ENCODE results near the gene TPCN2. TPM values are rescaled to one million over a fixed set of nuclear protein-coding genes. Genes with fewer than 3 reads are reported as not detected.

The TPCN2 gene
- total and polyA plus RNA-seq, 4 experiments from 2014 or later = 6.6 to 23.0 (median 14.8) TPM

GRCh38 chr11:69052343-69053168, 3.8 kb downstream of the TPCN2 start:
- Histone ChIP-seq H3K36me3 (ENCODE audit: insufficient read depth, low read length) (peaks cover 6% of the 10 kb centered on the region), H3K27ac (ENCODE audit: low read depth, low read length) (no peak overlapping the region), H3K9me3 (ENCODE audit: control insufficient read depth in 1 of 2, low read length in 2 of 2) (no peaks in the 10 kb centered on the region), H3K4me1 (ENCODE audit: insufficient read depth, low read length) (peaks cover 30% of the 10 kb centered on the region), H3K4me3 (ENCODE audit: low read length in 2 of 2) (no peak overlapping the region), H3K27me3 (ENCODE audit: insufficient read depth, low read length) (no peaks in the 10 kb centered on the region)
- Mint-ChIP-seq H3K9me3 (no peaks in the 10 kb centered on the region), H3K36me3 (peaks cover 0 to 19% of the 10 kb centered on the region in 2 donors), H3K4me1 (peaks cover 9 to 50% (median 26%) of the 10 kb centered on the region in 4 donors), H3K4me3 (peak overlapping the region in 1 of 8 donors; percentile 20), H3K27ac (peak overlapping the region in 5 of 7 donors; percentile 42 to 86 (median 53)), H3K27me3 (no peaks in the 10 kb centered on the region)
- DNase-seq = no peak
- CTCF ChIA-PET (ENCODE audit: partially characterized antibody) = no interaction called here
- intact Hi-C loops (cut with micrococcal nuclease) = no loop called here
- POLR2A ChIA-PET (ENCODE audit: partially characterized antibody) = no interaction called here

- peaks cover 0 to 19% of the 10 kb centered on the region in 2 donors for H3K36me3 Mint-ChIP-seq
- no peaks in the 10 kb centered on the region for H3K27me3 Mint-ChIP-seq
- peak overlapping the region in 2 of 7 donors; percentile 30 to 53 for H3K27ac Mint-ChIP-seq
- Histone ChIP-seq H3K4me1 (ENCODE audit: insufficient read depth, low read length) (peaks cover 27% of the 10 kb centered on the region), H3K4me3 (ENCODE audit: low read length in 2 of 2) (no peak overlapping the region), H3K9me3 (ENCODE audit: control insufficient read depth in 1 of 2, low read length in 2 of 2) (no peaks in the 10 kb centered on the region), H3K27me3 (ENCODE audit: insufficient read depth, low read length) (no peaks in the 10 kb centered on the region), H3K27ac (ENCODE audit: low read depth, low read length) (no peak overlapping the region), H3K36me3 (ENCODE audit: insufficient read depth, low read length) (peaks cover 6% of the 10 kb centered on the region)
- ChIA-PET POLR2A (ENCODE audit: partially characterized antibody) (no interaction called here), CTCF (ENCODE audit: partially characterized antibody) (no interaction called here)
- no peaks in the 10 kb centered on the region for H3K9me3 Mint-ChIP-seq
- H3K4me1 Mint-ChIP-seq = peaks cover 9 to 44% (median 24%) of the 10 kb centered on the region in 4 donors
- DNase-seq = no peak
- intact Hi-C loops (cut with micrococcal nuclease) = no loop called here
- H3K4me3 Mint-ChIP-seq = no peak overlapping the region
Measured at GRCh38 chr11:69053169-69053477, 4.4 kb downstream of the TPCN2 start.

GRCh38 chr11:69053546-69054396, 5.0 kb downstream of the TPCN2 start:
- Mint-ChIP-seq H3K36me3 (peaks cover 0 to 19% of the 10 kb centered on the region in 2 donors), H3K27me3 (no peaks in the 10 kb centered on the region), H3K9me3 (no peaks in the 10 kb centered on the region), H3K27ac (peak overlapping the region in 2 of 7 donors; percentile 30 to 53), H3K4me1 (peaks cover 8 to 40% (median 21%) of the 10 kb centered on the region in 4 donors), H3K4me3 (no peak overlapping the region)
- peaks cover 6% of the 10 kb centered on the region for H3K36me3 ChIP-seq (ENCODE audit: insufficient read depth, low read length)
- no peaks in the 10 kb centered on the region for H3K27me3 ChIP-seq (ENCODE audit: insufficient read depth, low read length)
- no peak overlapping the region for H3K4me3 ChIP-seq (ENCODE audit: low read length in 2 of 2)
- ChIA-PET CTCF (ENCODE audit: partially characterized antibody) (no interaction called here), POLR2A (ENCODE audit: partially characterized antibody) (no interaction called here)
- H3K4me1 ChIP-seq (ENCODE audit: insufficient read depth, low read length) = peaks cover 23% of the 10 kb centered on the region
- DNase-seq = no peak
- H3K27ac ChIP-seq (ENCODE audit: low read depth, low read length) = no peak overlapping the region
- intact Hi-C loops (cut with micrococcal nuclease) = no loop called here
- no peaks in the 10 kb centered on the region for H3K9me3 ChIP-seq (ENCODE audit: control insufficient read depth in 1 of 2, low read length in 2 of 2)

- no peak overlapping the region for H3K27ac ChIP-seq (ENCODE audit: low read depth, low read length)
- POLR2A ChIA-PET (ENCODE audit: partially characterized antibody) = no interaction called here
- no peaks in the 10 kb centered on the region for H3K27me3 Mint-ChIP-seq
- intact Hi-C loops (cut with micrococcal nuclease) = no loop called here
- DNase-seq = no peak
- H3K9me3 Mint-ChIP-seq = no peaks in the 10 kb centered on the region
- H3K27ac Mint-ChIP-seq = peak overlapping the region in 2 of 7 donors; percentile 53 to 70
- H3K36me3 ChIP-seq (ENCODE audit: insufficient read depth, low read length) = peaks cover 6% of the 10 kb centered on the region
- H3K36me3 Mint-ChIP-seq = peaks cover under 1 to 19% of the 10 kb centered on the region in 2 donors
- H3K4me3 ChIP-seq (ENCODE audit: low read length in 2 of 2) = no peak overlapping the region
- CTCF ChIA-PET (ENCODE audit: partially characterized antibody) = no interaction called here
- no peak overlapping the region for H3K4me3 Mint-ChIP-seq
- H3K4me1 ChIP-seq (ENCODE audit: insufficient read depth, low read length) = peaks cover 20% of the 10 kb centered on the region
- no peaks in the 10 kb centered on the region for H3K9me3 ChIP-seq (ENCODE audit: control insufficient read depth in 1 of 2, low read length in 2 of 2)
- H3K27me3 ChIP-seq (ENCODE audit: insufficient read depth, low read length) = no peaks in the 10 kb centered on the region
- H3K4me1 Mint-ChIP-seq = peaks cover 8 to 38% (median 20%) of the 10 kb centered on the region in 4 donors
Measured at GRCh38 chr11:69054397-69055211, 5.9 kb downstream of the TPCN2 start.

GRCh38 chr11:69055212-69055586, 6.5 kb downstream of the TPCN2 start:
- H3K27ac ChIP-seq (ENCODE audit: low read depth, low read length) = no peak overlapping the region
- peaks cover 14% of the 10 kb centered on the region for H3K4me1 ChIP-seq (ENCODE audit: insufficient read depth, low read length)
- Mint-ChIP-seq H3K4me1 (peaks cover 8 to 32% (median 17%) of the 10 kb centered on the region in 4 donors), H3K27me3 (no peaks in the 10 kb centered on the region), H3K36me3 (peaks cover 6 to 19% of the 10 kb centered on the region in 2 donors), H3K4me3 (no peak overlapping the region), H3K27ac (peak overlapping the region in 2 of 7 donors; percentile 53 to 70), H3K9me3 (no peaks in the 10 kb centered on the region)
- ChIA-PET POLR2A (ENCODE audit: partially characterized antibody) (no interaction called here), CTCF (ENCODE audit: partially characterized antibody) (no interaction called here)
- H3K27me3 ChIP-seq (ENCODE audit: insufficient read depth, low read length) = no peaks in the 10 kb centered on the region
- no peak overlapping the region for H3K4me3 ChIP-seq (ENCODE audit: low read length in 2 of 2)
- peaks cover 6% of the 10 kb centered on the region for H3K36me3 ChIP-seq (ENCODE audit: insufficient read depth, low read length)
- intact Hi-C loops (cut with micrococcal nuclease) = no loop called here
- no peak for DNase-seq
- no peaks in the 10 kb centered on the region for H3K9me3 ChIP-seq (ENCODE audit: control insufficient read depth in 1 of 2, low read length in 2 of 2)

- no peak overlapping the region for H3K4me3 Mint-ChIP-seq
- ChIA-PET CTCF (ENCODE audit: partially characterized antibody) (no interaction called here), POLR2A (ENCODE audit: partially characterized antibody) (no interaction called here)
- Histone ChIP-seq H3K36me3 (ENCODE audit: insufficient read depth, low read length) (peaks cover 6% of the 10 kb centered on the region), H3K27ac (ENCODE audit: low read depth, low read length) (no peak overlapping the region), H3K9me3 (ENCODE audit: control insufficient read depth in 1 of 2, low read length in 2 of 2) (no peaks in the 10 kb centered on the region), H3K4me1 (ENCODE audit: insufficient read depth, low read length) (peaks cover 9% of the 10 kb centered on the region), H3K4me3 (ENCODE audit: low read length in 2 of 2) (no peak overlapping the region), H3K27me3 (ENCODE audit: insufficient read depth, low read length) (no peaks in the 10 kb centered on the region)
- peak overlapping the region in 3 of 7 donors; percentile 40 to 47 (median 43) for H3K27ac Mint-ChIP-seq
- intact Hi-C loops (cut with micrococcal nuclease) = no loop called here
- no peak for DNase-seq
- H3K36me3 Mint-ChIP-seq = peaks cover 9 to 24% of the 10 kb centered on the region in 2 donors
- peaks cover 8 to 25% (median 17%) of the 10 kb centered on the region in 4 donors for H3K4me1 Mint-ChIP-seq
- H3K9me3 Mint-ChIP-seq = no peaks in the 10 kb centered on the region
- no peaks in the 10 kb centered on the region for H3K27me3 Mint-ChIP-seq
Measured at GRCh38 chr11:69055598-69056516, 7.1 kb downstream of the TPCN2 start.

Data from CD4-positive, alpha-beta memory T cell (primary cell).